Measurements from ENCODE around the gene TMTC1. TPM values are rescaled to one million over a fixed set of nuclear protein-coding genes. Genes with fewer than 3 reads are reported as not detected.

TMTC1 gene
- total RNA-seq, 2 donors from 2014 or later: 3.3 to 6.3 TPM

GRCh38 chr12:29595071-29595755 lies 188.5 kb downstream of the TMTC1 start:
- no peak for DNase-seq
- Histone ChIP-seq H3K36me3 (no peaks in the 10 kb centered on the region), H3K4me3 (no peak overlapping the region), H3K27ac (no peak overlapping the region), H3K27me3 (no peaks in the 10 kb centered on the region), H3K9me3 (no peaks in the 10 kb centered on the region), H3K4me1 (no peaks in the 10 kb centered on the region), H3K9ac (ENCODE audit: low read depth in 2 of 2, low read length in 2 of 2) (no peak overlapping the region)
- intact Hi-C loops (cut with DNase I): no loop called here
- no peak for TF ChIP-seq CTCF (IDR thresholded peaks at IDR 0.05)

GRCh38 chr12:29593001-29593400 lies 190.7 kb downstream of the TMTC1 start:
- no peak for TF ChIP-seq CTCF (IDR thresholded peaks at IDR 0.05)
- H3K9ac ChIP-seq (ENCODE audit: low read depth in 2 of 2, low read length in 2 of 2): no peak overlapping the region
- no peaks in the 10 kb centered on the region for H3K27me3 ChIP-seq
- H3K4me1 ChIP-seq: no peaks in the 10 kb centered on the region
- no peak overlapping the region for H3K27ac ChIP-seq
- no peak for DNase-seq
- H3K4me3 ChIP-seq: no peak overlapping the region
- H3K36me3 ChIP-seq: no peaks in the 10 kb centered on the region
- H3K9me3 ChIP-seq: no peaks in the 10 kb centered on the region
- intact Hi-C loops (cut with DNase I): no loop called here

- DNase-seq: no peak
Measured at GRCh38 chr12:29591140-29592020, 192.4 kb downstream of the TMTC1 start.

GRCh38 chr12:29589851-29590250 lies 193.9 kb downstream of the TMTC1 start:
- Histone ChIP-seq H3K27ac (no peak overlapping the region), H3K36me3 (no peaks in the 10 kb centered on the region), H3K9ac (ENCODE audit: low read depth in 2 of 2, low read length in 2 of 2) (no peak overlapping the region), H3K4me3 (no peak overlapping the region), H3K4me1 (no peaks in the 10 kb centered on the region), H3K9me3 (no peaks in the 10 kb centered on the region), H3K27me3 (no peaks in the 10 kb centered on the region)
- no peak for TF ChIP-seq CTCF (IDR thresholded peaks at IDR 0.05)
- intact Hi-C loops (cut with DNase I): no loop called here
- DNase-seq: no peak

More at GRCh38 chr12:29591140-29592020, 192.4 kb downstream of the TMTC1 start:
- H3K27ac ChIP-seq: no peak overlapping the region
- no peaks in the 10 kb centered on the region for H3K36me3 ChIP-seq
- no peak for TF ChIP-seq CTCF (IDR thresholded peaks at IDR 0.05)
- no peak overlapping the region for H3K4me3 ChIP-seq
- H3K4me1 ChIP-seq: no peaks in the 10 kb centered on the region
- no peaks in the 10 kb centered on the region for H3K9me3 ChIP-seq
- no peak overlapping the region for H3K9ac ChIP-seq (ENCODE audit: low read depth in 2 of 2, low read length in 2 of 2)
- H3K27me3 ChIP-seq: no peaks in the 10 kb centered on the region
- intact Hi-C loops (cut with DNase I): no loop called here

GRCh38 chr12:29589286-29589820 lies 194.4 kb downstream of the TMTC1 start:
- intact Hi-C loops (cut with DNase I): no loop called here

More at GRCh38 chr12:29589286-29589820, 194.4 kb downstream of the TMTC1 start:
- no peak overlapping the region for H3K9ac ChIP-seq (ENCODE audit: low read depth in 2 of 2, low read length in 2 of 2)
- H3K4me1 ChIP-seq: no peaks in the 10 kb centered on the region
- no peak overlapping the region for H3K27ac ChIP-seq
- DNase-seq: no peak
- H3K4me3 ChIP-seq: no peak overlapping the region
- no peaks in the 10 kb centered on the region for H3K36me3 ChIP-seq
- no peak for TF ChIP-seq CTCF (IDR thresholded peaks at IDR 0.05)
- no peaks in the 10 kb centered on the region for H3K27me3 ChIP-seq
- H3K9me3 ChIP-seq: no peaks in the 10 kb centered on the region
